Activated CD4-positive, alpha-beta T cell treated with anti-CD3 and anti-CD28 coated beads, Interleukin-2, Interleukin-6, amounts not matched to agents 100 ng/mL and 50 ng/mL, durations not matched to agents 16 hours and 8 hours (primary cell): Measurements from ENCODE around the gene KRTAP5-2.

Source experiments
- DNase-seq: peaks from one replicate; pipeline ENCODE4 v3.0.0-alpha.2; 2020

KRTAP5-2 gene

GRCh38 chr11:1553808-1554594 lies 44.1 kb downstream of the KRTAP5-2 start:
- DNase-seq, result no peak

GRCh38 chr11:1549338-1550330 lies 48.5 kb downstream of the KRTAP5-2 start:
- no peak for DNase-seq

- no peak for DNase-seq
Observed at GRCh38 chr11:1548221-1549070, 49.6 kb downstream of the KRTAP5-2 start.

- DNase-seq, result no peak
Observed at GRCh38 chr11:1547467-1548098, 50.5 kb downstream of the KRTAP5-2 start.
